ENCODE data around the gene PPP6R2. TPM values are rescaled to one million over a fixed set of nuclear protein-coding genes. Genes with fewer than 3 reads are reported as not detected.

PPP6R2 gene
- total and polyA plus RNA-seq, 2 experiments from 2014 or later, result 41.4 to 88.4 TPM

- TF ChIP-seq CTCF (IDR thresholded peaks at IDR 0.05; ENCODE audit: low read depth, low read length), result no peak
- Histone ChIP-seq H3K4me3 (no peak overlapping the region), H3K27me3 (no peaks in the 10 kb centered on the region), H3K36me3 (peaks cover 60% of the 10 kb centered on the region), H3K27ac (no peak overlapping the region), H3K4me1 (ENCODE audit: low read depth) (no peaks in the 10 kb centered on the region), H3K9me3 (ENCODE audit: low read depth) (no peaks in the 10 kb centered on the region)
- DNase-seq (ENCODE audit: low read depth in 1 of 2, low spot score in 1 of 2), result no peak
Measured at GRCh38 chr22:50417411-50418210, 74.5 kb downstream of the PPP6R2 start.

- no peaks in the 10 kb centered on the region for H3K4me1 ChIP-seq (ENCODE audit: low read depth)
- H3K36me3 ChIP-seq, result peaks cover 70% of the 10 kb centered on the region
- H3K4me3 ChIP-seq, result no peak overlapping the region
- H3K27me3 ChIP-seq, result no peaks in the 10 kb centered on the region
- no peaks in the 10 kb centered on the region for H3K9me3 ChIP-seq (ENCODE audit: low read depth)
- H3K27ac ChIP-seq, result no peak overlapping the region
- no peak for TF ChIP-seq CTCF (IDR thresholded peaks at IDR 0.05; ENCODE audit: low read depth, low read length)
- no peak for DNase-seq (ENCODE audit: low read depth in 1 of 2, low spot score in 1 of 2)
Measured at GRCh38 chr22:50418624-50419023, 75.5 kb downstream of the PPP6R2 start.

GRCh38 chr22:50419116-50419515 is 76.0 kb downstream of the PPP6R2 start:
- H3K27ac ChIP-seq, result no peak overlapping the region
- no peak for TF ChIP-seq CTCF (IDR thresholded peaks at IDR 0.05; ENCODE audit: low read depth, low read length)
- H3K27me3 ChIP-seq, result no peaks in the 10 kb centered on the region
- H3K9me3 ChIP-seq (ENCODE audit: low read depth), result no peaks in the 10 kb centered on the region
- H3K4me3 ChIP-seq, result no peak overlapping the region
- DNase-seq (ENCODE audit: low read depth in 1 of 2, low spot score in 1 of 2), result no peak
- H3K36me3 ChIP-seq, result peaks cover 70% of the 10 kb centered on the region
- no peaks in the 10 kb centered on the region for H3K4me1 ChIP-seq (ENCODE audit: low read depth)

- no peaks in the 10 kb centered on the region for H3K9me3 ChIP-seq (ENCODE audit: low read depth)
- H3K4me1 ChIP-seq (ENCODE audit: low read depth), result no peaks in the 10 kb centered on the region
- no peak for DNase-seq (ENCODE audit: low read depth in 1 of 2, low spot score in 1 of 2)
- TF ChIP-seq CTCF (IDR thresholded peaks at IDR 0.05; ENCODE audit: low read depth, low read length), result no peak
- H3K27ac ChIP-seq, result no peak overlapping the region
- H3K36me3 ChIP-seq, result peaks cover 66% of the 10 kb centered on the region
- H3K27me3 ChIP-seq, result no peaks in the 10 kb centered on the region
- H3K4me3 ChIP-seq, result no peak overlapping the region
Measured at GRCh38 chr22:50420015-50420414, 76.9 kb downstream of the PPP6R2 start.

GRCh38 chr22:50420581-50420980 is 77.5 kb downstream of the PPP6R2 start:
- DNase-seq (ENCODE audit: low read depth in 1 of 2, low spot score in 1 of 2), result no peak
- Histone ChIP-seq H3K27me3 (no peaks in the 10 kb centered on the region), H3K4me1 (ENCODE audit: low read depth) (no peaks in the 10 kb centered on the region), H3K9me3 (ENCODE audit: low read depth) (no peaks in the 10 kb centered on the region), H3K36me3 (peaks cover 64% of the 10 kb centered on the region), H3K4me3 (no peak overlapping the region), H3K27ac (no peak overlapping the region)
- TF ChIP-seq CTCF (IDR thresholded peaks at IDR 0.05; ENCODE audit: low read depth, low read length), result no peak
